Endothelial cell of coronary artery (primary cell): ENCODE data around the gene GFOD1. TPM values are rescaled to one million over a fixed set of nuclear protein-coding genes. Genes with fewer than 3 reads are reported as not detected.

Experiments used
- total RNA-seq: library from RNA; depleted of rRNA; stranded (reverse); fragments of >200 nt; gene quantifications from 2 replicates; pipeline ENCODE4 v1.2.3, GENCODE V29; 2014

Gene GFOD1
- total RNA-seq, result 43.8 and 44.5 TPM in 2 replicates

GRCh38 chr6:13487122-13488014 lies at the start of gene GFOD1:
TSS of gene GFOD1 (minus strand) at chr6:13487600. CDS start at chr6:13486890, 710 bp downstream.

GRCh38 chr6:13328076-13328874 lies 159.1 kb downstream of the GFOD1 start, which contains the start of gene TBC1D7:
TSS of gene TBC1D7 (minus strand) at chr6:13328537. CDS start at chr6:13326898, 1,639 bp downstream.

Other genes starting within 250 kb of the GFOD1 start
- gene TBC1D7, start 159.1 kb downstream of the GFOD1 start, total RNA-seq, result 18.1 and 24.4 TPM in 2 replicates
- gene SIRT5, start 87.0 kb upstream of the GFOD1 start, total RNA-seq, result 8.1 and 8.8 TPM in 2 replicates
- gene NOL7, start 127.7 kb upstream of the GFOD1 start, total RNA-seq, result 74.3 and 77.1 TPM in 2 replicates
- 20.4 and 22.9 TPM in 2 replicates for gene RANBP9, start 224.2 kb upstream of the GFOD1 start, total RNA-seq